ENCODE data around the gene PHAF1. TPM values are rescaled to one million over a fixed set of nuclear protein-coding genes. Genes with fewer than 3 reads are reported as not detected.

PHAF1 gene
- total and polyA plus RNA-seq, 8 donors: 4.6 to 39.6 (median 7.6) TPM

GRCh38 chr16:67191411-67191994, 81.8 kb downstream of the PHAF1 start:
- intact Hi-C loops (cut with DNase I; ENCODE audit: low total_unique reads): no loop called here
- H3K9me3 ChIP-seq: no peaks in the 10 kb centered on the region
- H3K27me3 ChIP-seq: no peaks in the 10 kb centered on the region
- no peak for TF ChIP-seq POLR2AphosphoS5 (IDR thresholded peaks at IDR 0.05)
- TF ChIP-seq, protein P1, sequence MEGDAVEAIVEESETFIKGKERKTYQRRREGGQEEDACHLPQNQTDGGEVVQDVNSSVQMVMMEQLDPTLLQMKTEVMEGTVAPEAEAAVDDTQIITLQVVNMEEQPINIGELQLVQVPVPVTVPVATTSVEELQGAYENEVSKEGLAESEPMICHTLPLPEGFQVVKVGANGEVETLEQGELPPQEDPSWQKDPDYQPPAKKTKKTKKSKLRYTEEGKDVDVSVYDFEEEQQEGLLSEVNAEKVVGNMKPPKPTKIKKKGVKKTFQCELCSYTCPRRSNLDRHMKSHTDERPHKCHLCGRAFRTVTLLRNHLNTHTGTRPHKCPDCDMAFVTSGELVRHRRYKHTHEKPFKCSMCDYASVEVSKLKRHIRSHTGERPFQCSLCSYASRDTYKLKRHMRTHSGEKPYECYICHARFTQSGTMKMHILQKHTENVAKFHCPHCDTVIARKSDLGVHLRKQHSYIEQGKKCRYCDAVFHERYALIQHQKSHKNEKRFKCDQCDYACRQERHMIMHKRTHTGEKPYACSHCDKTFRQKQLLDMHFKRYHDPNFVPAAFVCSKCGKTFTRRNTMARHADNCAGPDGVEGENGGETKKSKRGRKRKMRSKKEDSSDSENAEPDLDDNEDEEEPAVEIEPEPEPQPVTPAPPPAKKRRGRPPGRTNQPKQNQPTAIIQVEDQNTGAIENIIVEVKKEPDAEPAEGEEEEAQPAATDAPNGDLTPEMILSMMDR (IDR thresholded peaks at IDR 0.05): no peak
- no peak for TF ChIP-seq EP300 (IDR thresholded peaks at IDR 0.05)
- TF ChIP-seq POLR2A (IDR thresholded peaks at IDR 0.05): no peak
- 10 to 19% (median 12%) methylated on average over 9 of the region's 9 CpGs for WGBS, 5 donors
- peaks cover 24 to 50% (median 32%) of the 10 kb centered on the region in 4 donors for H3K4me1 ChIP-seq
- peaks cover 26 to 35% (median 31%) of the 10 kb centered on the region in 4 donors for H3K36me3 ChIP-seq
- no peak for DNase-seq
- H3K4me3 ChIP-seq: peak overlapping the region; percentile 91 to 100 (median 94)
- H3K27ac ChIP-seq: peak overlapping the region in 2 of 5 donors; percentile 81 to 90

DNA sequence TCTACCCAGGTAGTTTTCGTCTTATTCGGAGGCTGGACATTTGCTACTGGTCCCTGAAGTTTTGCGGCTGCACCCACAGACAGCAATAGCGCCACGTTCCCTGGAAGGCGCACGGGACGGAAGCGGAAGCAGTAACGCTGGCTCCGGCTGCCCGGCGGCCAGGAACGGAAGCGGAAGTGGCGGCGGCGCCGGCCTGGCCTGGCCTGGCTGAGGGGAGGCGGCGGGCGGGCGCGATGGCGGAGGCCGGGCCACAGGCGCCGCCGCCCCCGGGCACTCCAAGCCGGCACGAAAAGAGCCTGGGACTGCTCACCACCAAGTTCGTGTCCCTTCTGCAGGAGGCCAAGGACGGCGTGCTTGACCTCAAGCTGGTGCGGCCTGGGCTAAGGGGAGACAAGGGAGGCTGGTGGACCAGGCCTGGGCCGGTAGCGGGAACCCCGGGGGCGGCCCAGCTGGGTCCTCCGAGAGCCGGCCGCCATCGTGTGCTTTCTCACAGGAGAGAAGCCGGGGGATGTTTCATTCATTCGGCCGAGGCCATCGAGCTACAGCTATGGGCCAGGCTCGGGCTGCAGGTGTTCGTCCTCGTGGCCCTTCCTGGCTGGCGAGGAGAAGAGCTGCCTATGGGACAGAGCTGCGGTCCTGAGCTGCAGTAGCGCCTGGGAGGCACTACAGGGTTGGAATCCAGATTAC, 82.4 kb downstream of the PHAF1 start, which contains the start of gene E2F4:
E2F4 (plus strand) TSS at position 161 of the 687 bp plus-strand sequence; CDS start at position 234, 73 bp downstream.
- H3K4me3 ChIP-seq: peak within 1 kb of the TSS; percentile 91 to 100 (median 94)
- TF ChIP-seq POLR2A (IDR thresholded peaks at IDR 0.05) (no peak), POLR2AphosphoS5 (IDR thresholded peaks at IDR 0.05) (peak; percentile 85 to 99 (median 88)), EP300 (IDR thresholded peaks at IDR 0.05) (no peak)
- TF ChIP-seq, protein P1 (IDR thresholded peaks at IDR 0.05): peak in 2 of 7 experiments; percentile 9 to 23
- WGBS, 5 donors: 0% methylated on average over 4 to 54 of the region's 54 CpGs
- DNase-seq: peak; percentile 93 to 97
- H3K27me3 ChIP-seq: no peaks in the 10 kb centered on the region
- H3K4me1 ChIP-seq: peaks cover 24 to 51% (median 32%) of the 10 kb centered on the region in 4 donors
- intact Hi-C loops (cut with DNase I; ENCODE audit: low total_unique reads): no loop called here
- peak within 1 kb of the TSS; percentile 80 to 90 (median 84) for H3K27ac ChIP-seq
- no peaks in the 10 kb centered on the region for H3K9me3 ChIP-seq
- H3K36me3 ChIP-seq: peaks cover 32 to 41% (median 38%) of the 10 kb centered on the region in 4 donors

DNA sequence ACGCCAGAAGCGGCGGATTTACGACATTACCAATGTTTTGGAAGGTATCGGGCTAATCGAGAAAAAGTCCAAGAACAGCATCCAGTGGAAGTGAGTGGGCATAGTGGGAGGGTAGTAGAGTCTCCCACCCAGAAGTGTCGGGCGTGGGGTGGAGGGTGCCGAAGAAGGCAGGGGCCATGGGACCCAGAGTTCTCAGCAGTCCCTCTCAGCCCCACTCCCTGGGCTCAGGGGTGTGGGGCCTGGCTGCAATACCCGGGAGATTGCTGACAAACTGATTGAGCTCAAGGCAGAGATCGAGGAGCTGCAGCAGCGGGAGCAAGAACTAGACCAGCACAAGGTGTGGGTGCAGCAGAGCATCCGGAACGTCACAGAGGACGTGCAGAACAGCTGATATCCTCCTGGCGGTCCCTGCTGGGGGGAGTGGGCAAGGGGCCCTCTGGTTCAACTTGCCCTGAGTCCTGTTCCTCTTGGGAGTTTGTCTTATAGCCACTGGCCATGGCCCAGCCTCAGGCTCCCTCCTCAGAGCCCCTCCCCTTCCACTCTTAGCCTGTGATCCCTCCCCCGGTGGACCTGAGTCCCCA, 83.1 kb downstream of the PHAF1 start:
- peak in 1 of 2 donors; percentile 21 for DNase-seq
- H3K4me1 ChIP-seq: peaks cover 26 to 58% (median 36%) of the 10 kb centered on the region in 4 donors
- H3K4me3 ChIP-seq: peak overlapping the region; percentile 91 to 100 (median 94)
- TF ChIP-seq EP300 (IDR thresholded peaks at IDR 0.05): no peak
- TF ChIP-seq, protein P1 (IDR thresholded peaks at IDR 0.05): no peak
- H3K27me3 ChIP-seq: no peaks in the 10 kb centered on the region
- H3K36me3 ChIP-seq: peaks cover 39 to 48% (median 45%) of the 10 kb centered on the region in 4 donors
- H3K9me3 ChIP-seq: no peaks in the 10 kb centered on the region
- intact Hi-C loops (cut with DNase I; ENCODE audit: low total_unique reads): no loop called here
- peak overlapping the region in 4 of 5 donors; percentile 80 to 90 (median 84) for H3K27ac ChIP-seq
- 11 to 23% (median 17%) methylated on average over 17 of the region's 17 CpGs for WGBS, 5 donors

DNA sequence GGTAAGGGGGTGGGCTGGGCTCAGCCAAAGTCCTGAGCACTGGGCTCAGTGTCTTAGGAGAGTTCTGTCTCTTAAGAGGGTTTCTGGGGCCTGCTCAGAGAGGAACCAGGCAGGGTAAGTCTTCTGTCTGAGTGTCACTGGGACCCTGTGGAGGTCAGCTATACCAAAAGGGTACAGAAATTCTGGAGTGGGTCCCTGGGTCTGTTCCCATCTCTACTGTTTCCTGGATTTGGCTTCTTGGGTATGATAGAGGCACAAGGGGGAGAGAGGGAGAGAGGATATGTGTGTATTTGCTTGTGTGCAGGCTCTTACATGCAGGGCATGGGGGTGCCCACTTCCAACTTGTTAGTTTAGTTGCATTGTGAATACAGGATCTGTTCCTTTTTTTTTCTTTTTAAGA, 83.8 kb downstream of the PHAF1 start:
- DNase-seq: no peak
- Histone ChIP-seq H3K36me3 (peaks cover 43 to 55% (median 51%) of the 10 kb centered on the region in 4 donors), H3K4me1 (peaks cover 32 to 65% (median 42%) of the 10 kb centered on the region in 4 donors), H3K4me3 (peak overlapping the region in 3 of 4 donors; percentile 93 to 100 (median 95)), H3K27me3 (no peaks in the 10 kb centered on the region), H3K27ac (peak overlapping the region in 2 of 5 donors; percentile 81 to 90), H3K9me3 (no peaks in the 10 kb centered on the region)
- TF ChIP-seq, protein P1 (IDR thresholded peaks at IDR 0.05): no peak
- no peak for TF ChIP-seq EP300 (IDR thresholded peaks at IDR 0.05)
- TF ChIP-seq POLR2A (IDR thresholded peaks at IDR 0.05): no peak
- no peak for TF ChIP-seq POLR2AphosphoS5 (IDR thresholded peaks at IDR 0.05)
- intact Hi-C loops (cut with DNase I; ENCODE audit: low total_unique reads): no loop called here
